Keratinocyte (primary cell): ENCODE measurements around the gene SEZ6L2. TPM values are rescaled to one million over a fixed set of nuclear protein-coding genes. Genes with fewer than 3 reads are reported as not detected.

Experiments used
- DNase-seq: peaks from one replicate; pipeline ENCODE4 v3.0.0-alpha.2; 2011; ENCODE audit warnings: low read depth, missing footprints, low spot score
- FAIRE-seq: peaks from 2 replicates; lab custom pipeline; 2011; peaks lifted over from hg19 to GRCh38; lab: Jason Lieb, UNC
- H2AFZ ChIP-seq: 2 replicates; pipeline ENCODE4 v1.6.0; 2012; ENCODE audit warnings: low read length, control low read depth, inconsistent platforms; ENCODE audit not compliant: control insufficient read depth
- H3K27ac ChIP-seq: 2 replicates; pipeline ENCODE4 v1.5.1; 2011; ENCODE audit warnings: low read length; ENCODE audit not compliant: control insufficient read depth, insufficient read depth
- H3K27me3 ChIP-seq: 3 replicates; pipeline ENCODE4 v1.6.0; 2011; ENCODE audit warnings: low read length; ENCODE audit not compliant: control insufficient read depth, insufficient read depth; ENCODE audit errors: extremely low read depth
- H3K36me3 ChIP-seq, 2 experiments: 2 replicates in 1 of 2; 3 replicates in 1 of 2; pipeline ENCODE4 v1.5.1; 2011; ENCODE audit warnings: low read length in 2 of 2, mild to moderate bottlenecking in 1 of 2; ENCODE audit not compliant: control insufficient read depth in 2 of 2, insufficient read depth in 2 of 2; ENCODE audit errors: extremely low read depth in 1 of 2
- H3K4me1 ChIP-seq: 3 replicates; pipeline ENCODE4 v1.5.1; 2011; ENCODE audit warnings: low read length; ENCODE audit not compliant: control insufficient read depth, insufficient read depth; ENCODE audit errors: extremely low read depth
- H3K4me2 ChIP-seq: 3 replicates; pipeline ENCODE4 v1.6.0; 2011; ENCODE audit warnings: low read depth, low read length; ENCODE audit not compliant: control insufficient read depth, insufficient read depth; ENCODE audit errors: extremely low read depth
- H3K4me3 ChIP-seq, 3 experiments: fragments of 200-600 bp in 1 of 3; sonication (generic) in 1 of 3; 2 replicates in 2 of 3; 3 replicates in 1 of 3; pipeline ENCODE4 v1.5.1; 2011 to 2016; ENCODE audit warnings: low read length in 3 of 3, mild to moderate bottlenecking in 3 of 3, control low read depth in 2 of 3, inconsistent platforms in 1 of 3, low read depth in 1 of 3, mixed read lengths in 1 of 3, mixed run types in 1 of 3, moderate library complexity in 1 of 3; ENCODE audit not compliant: control insufficient read depth in 2 of 3, insufficient read depth in 2 of 3; ENCODE audit errors: extremely low read depth in 1 of 3
- H3K79me2 ChIP-seq: 2 replicates; pipeline ENCODE4 v1.6.0; 2012; ENCODE audit warnings: low read length; ENCODE audit not compliant: control insufficient read depth, insufficient read depth
- H3K9ac ChIP-seq: 3 replicates; pipeline ENCODE4 v1.6.0; 2011; ENCODE audit warnings: low read length; ENCODE audit not compliant: control insufficient read depth, insufficient read depth; ENCODE audit errors: extremely low read depth
- H3K9me1 ChIP-seq: 3 replicates; pipeline ENCODE4 v1.6.0; 2011; ENCODE audit warnings: low read length; ENCODE audit not compliant: control insufficient read depth, insufficient read depth; ENCODE audit errors: extremely low read depth
- H3K9me3 ChIP-seq: 2 replicates; pipeline ENCODE4 v1.5.1; 2012; ENCODE audit warnings: low read depth, low read length; ENCODE audit not compliant: control insufficient read depth
- H4K20me1 ChIP-seq: 3 replicates; pipeline ENCODE4 v1.6.0; 2011; ENCODE audit warnings: low read length; ENCODE audit not compliant: control insufficient read depth, insufficient read depth; ENCODE audit errors: extremely low read depth
- CTCF ChIP-seq, 3 experiments: IDR thresholded peaks in 1 of 3; conservative IDR thresholded peaks in 1 of 3; optimal IDR thresholded peaks in 1 of 3; 2 replicates in 2 of 3; 3 replicates in 1 of 3; pipeline versions ENCODE3 to v1.5.1; 2011; ENCODE audit warnings: low read length in 3 of 3, mild to moderate bottlenecking in 3 of 3, moderate library complexity in 2 of 3, control low read depth in 1 of 3, inconsistent platforms in 1 of 3; ENCODE audit not compliant: insufficient read depth in 2 of 3; ENCODE audit errors: extremely low read depth in 1 of 3
- EZH2 ChIP-seq: IDR thresholded peaks from one replicate; pipeline ENCODE4 v1.6.1; 2012; ENCODE audit warnings: inconsistent platforms, mild to moderate bottlenecking, low read length, moderate library complexity
- dilution Hi-C: fragments of 300-500 bp; cut with MboI; formaldehyde crosslinking; loops from one replicate; pipeline ENCODE4 v1.7.0; 2020; ENCODE audit warnings: low sequenced_read_pairs; ENCODE audit not compliant: extremely low pct_ligation_motif_present
- polyA plus RNA-seq, 5 experiments: library from polyadenylated mRNA; depleted of rRNA in 3 of 5; stranded (reverse) in 3 of 5; stranded (forward) in 1 of 5; unstranded in 1 of 5; fragments of >200 nt; gene quantifications; 1 replicate in 1 of 5; 2 replicates in 3 of 5; 3 replicates in 1 of 5; pipeline versions ENCODE4 v1.2.1 to v1.2.3, GENCODE V29; 2011 to 2012; ENCODE audit warnings: missing spikeins in 2 of 5, low read depth in 1 of 5, low replicate concordance in 1 of 5

The SEZ6L2 gene
- polyA plus RNA-seq, 1 donor (not counting 4 experiments of a cell fraction or from before 2014, with no cell fraction given): 0.68 TPM

- H3K4me3 ChIP-seq: peak overlapping the region; percentile 72 to 94 (median 87)
- H3K36me3 ChIP-seq: peaks cover 9 to 13% of the 10 kb centered on the region in 2 experiments
- dilution Hi-C loops: no loop called here
- no peak for DNase-seq
- H3K27ac ChIP-seq: peak overlapping the region; percentile 96
- H3K4me1 ChIP-seq: peaks cover 6% of the 10 kb centered on the region
- H2AFZ ChIP-seq: peak overlapping the region; percentile 86
- no peaks in the 10 kb centered on the region for H4K20me1 ChIP-seq
- peak overlapping the region; percentile 88 for H3K4me2 ChIP-seq
- peaks cover 8% of the 10 kb centered on the region for H3K79me2 ChIP-seq
- H3K9me3 ChIP-seq: no peaks in the 10 kb centered on the region
- H3K9me1 ChIP-seq: peaks cover 2% of the 10 kb centered on the region
- TF ChIP-seq EZH2: no peak
- peak in 2 of 3 experiments; percentile 5 to 38 for TF ChIP-seq CTCF (optimal IDR thresholded peaks at IDR 0.05 in 1 of 3, IDR thresholded peaks at IDR 0.05 in 1 of 3, conservative IDR thresholded peaks at IDR 0.05 in 1 of 3; ENCODE audit: extremely low read depth in 1 of 3, insufficient read depth in 2 of 3, low read length in 3 of 3)
- no peaks in the 10 kb centered on the region for H3K27me3 ChIP-seq
- peak overlapping the region; percentile 90 for H3K9ac ChIP-seq
- no peak for FAIRE-seq
Measured at GRCh38 chr16:29862383-29862883, 36.9 kb downstream of the SEZ6L2 start.

GRCh38 chr16:29860218-29860617 lies 39.1 kb downstream of the SEZ6L2 start:
- dilution Hi-C loops: no loop called here
- TF ChIP-seq CTCF (optimal IDR thresholded peaks at IDR 0.05 in 1 of 3, IDR thresholded peaks at IDR 0.05 in 1 of 3, conservative IDR thresholded peaks at IDR 0.05 in 1 of 3; ENCODE audit: extremely low read depth in 1 of 3, insufficient read depth in 2 of 3, low read length in 3 of 3) (no peak), EZH2 (no peak)

More at GRCh38 chr16:29860218-29860617, 39.1 kb downstream of the SEZ6L2 start:
- Histone ChIP-seq H3K9me1 (peaks cover 2% of the 10 kb centered on the region), H3K9ac (no peak overlapping the region), H3K9me3 (no peaks in the 10 kb centered on the region), H4K20me1 (no peaks in the 10 kb centered on the region), H3K4me1 (peaks cover 6% of the 10 kb centered on the region), H3K27ac (no peak overlapping the region), H3K27me3 (no peaks in the 10 kb centered on the region), H3K4me2 (no peak overlapping the region), H3K4me3 (no peak overlapping the region), H3K36me3 (peaks cover 9 to 13% of the 10 kb centered on the region in 2 experiments), H2AFZ (no peak overlapping the region), H3K79me2 (peaks cover 8% of the 10 kb centered on the region)
- FAIRE-seq (no peak), DNase-seq (no peak)
